ENCODE data around the gene MCEE.

The MCEE gene

GRCh38 chr2:71078624-71079023 is 51.4 kb downstream of the MCEE start:
- Histone ChIP-seq H3K56ac (ENCODE audit: low read length) (no peak overlapping the region), H3K4me2 (ENCODE audit: low read length) (no peak overlapping the region), H4K5ac (ENCODE audit: low read length) (no peak overlapping the region), H3K4me1 (ENCODE audit: control insufficient read depth, low read depth, low read length) (no peaks in the 10 kb centered on the region), H3K18ac (ENCODE audit: low read length) (no peak overlapping the region), H2AK5ac (ENCODE audit: low read length) (no peak overlapping the region), H3K4me3 (ENCODE audit: low read length) (no peak overlapping the region), H2BK15ac (replicated peaks; ENCODE audit: low read depth) (no peak overlapping the region), H3K79me2 (ENCODE audit: control insufficient read depth, insufficient read depth, low read length) (no peaks in the 10 kb centered on the region), H3K79me1 (ENCODE audit: low read length) (peaks cover 1% of the 10 kb centered on the region), H3K9ac (ENCODE audit: low read length) (no peak overlapping the region), H3K4ac (ENCODE audit: low read depth, low read length) (no peak overlapping the region), H3K27ac (ENCODE audit: low read depth, low read length) (no peak overlapping the region), H4K8ac (ENCODE audit: low read depth, low read length) (no peak overlapping the region), H2BK5ac (ENCODE audit: low read length) (no peak overlapping the region), H3K27me3 (ENCODE audit: insufficient read depth, low read length, poor library complexity) (no peaks in the 10 kb centered on the region), H2BK120ac (ENCODE audit: low read depth, low read length) (no peak overlapping the region), H3K23ac (ENCODE audit: low read length) (no peak overlapping the region), H3K36me3 (ENCODE audit: control insufficient read depth, insufficient read depth, low read length) (peaks cover 6% of the 10 kb centered on the region)
- no peak for DNase-seq
- WGBS (ENCODE audit: extremely low coverage, insufficient coverage, low lambda C conversion rate), result no CpG with 5 or more reads among the region's 3 CpGs

GRCh38 chr2:71074893-71075395 is 55.1 kb downstream of the MCEE start:
- H3K36me3 ChIP-seq (ENCODE audit: control insufficient read depth, insufficient read depth, low read length), result peaks cover 8% of the 10 kb centered on the region
- no peak overlapping the region for H3K18ac ChIP-seq (ENCODE audit: low read length)
- H3K4me2 ChIP-seq (ENCODE audit: low read length), result no peak overlapping the region
- no peak overlapping the region for H2BK120ac ChIP-seq (ENCODE audit: low read depth, low read length)
- WGBS (ENCODE audit: extremely low coverage, insufficient coverage, low lambda C conversion rate), result no CpG with 5 or more reads among the region's 2 CpGs
- H3K4me3 ChIP-seq (ENCODE audit: low read length), result no peak overlapping the region
- H3K79me2 ChIP-seq (ENCODE audit: control insufficient read depth, insufficient read depth, low read length), result peaks cover 2% of the 10 kb centered on the region
- H4K8ac ChIP-seq (ENCODE audit: low read depth, low read length), result no peak overlapping the region
- H2BK15ac ChIP-seq (replicated peaks; ENCODE audit: low read depth), result no peak overlapping the region
- H3K9ac ChIP-seq (ENCODE audit: low read length), result no peak overlapping the region
- no peak overlapping the region for H2BK5ac ChIP-seq (ENCODE audit: low read length)
- no peak overlapping the region for H3K4ac ChIP-seq (ENCODE audit: low read depth, low read length)
- H3K56ac ChIP-seq (ENCODE audit: low read length), result no peak overlapping the region
- H3K27me3 ChIP-seq (ENCODE audit: insufficient read depth, low read length, poor library complexity), result no peaks in the 10 kb centered on the region
- no peak for DNase-seq
- H3K79me1 ChIP-seq (ENCODE audit: low read length), result peaks cover 14% of the 10 kb centered on the region
- H4K5ac ChIP-seq (ENCODE audit: low read length), result no peak overlapping the region
- H3K4me1 ChIP-seq (ENCODE audit: control insufficient read depth, low read depth, low read length), result no peaks in the 10 kb centered on the region
- no peak overlapping the region for H3K27ac ChIP-seq (ENCODE audit: low read depth, low read length)
- H2AK5ac ChIP-seq (ENCODE audit: low read length), result no peak overlapping the region
- H3K23ac ChIP-seq (ENCODE audit: low read length), result no peak overlapping the region

GRCh38 chr2:71073475-71073874 is 56.6 kb downstream of the MCEE start:
- Histone ChIP-seq H3K56ac (ENCODE audit: low read length) (no peak overlapping the region), H2BK5ac (ENCODE audit: low read length) (no peak overlapping the region), H3K23ac (ENCODE audit: low read length) (no peak overlapping the region), H2BK15ac (replicated peaks; ENCODE audit: low read depth) (no peak overlapping the region), H3K4me3 (ENCODE audit: low read length) (no peak overlapping the region), H3K36me3 (ENCODE audit: control insufficient read depth, insufficient read depth, low read length) (peaks cover 6% of the 10 kb centered on the region), H3K9ac (ENCODE audit: low read length) (no peak overlapping the region), H2BK120ac (ENCODE audit: low read depth, low read length) (no peak overlapping the region), H3K79me1 (ENCODE audit: low read length) (peaks cover 21% of the 10 kb centered on the region), H4K8ac (ENCODE audit: low read depth, low read length) (no peak overlapping the region), H3K27ac (ENCODE audit: low read depth, low read length) (no peak overlapping the region), H3K4ac (ENCODE audit: low read depth, low read length) (no peak overlapping the region), H3K27me3 (ENCODE audit: insufficient read depth, low read length, poor library complexity) (no peaks in the 10 kb centered on the region), H3K4me1 (ENCODE audit: control insufficient read depth, low read depth, low read length) (no peaks in the 10 kb centered on the region), H3K18ac (ENCODE audit: low read length) (no peak overlapping the region), H2AK5ac (ENCODE audit: low read length) (no peak overlapping the region), H3K4me2 (ENCODE audit: low read length) (no peak overlapping the region), H4K5ac (ENCODE audit: low read length) (no peak overlapping the region), H3K79me2 (ENCODE audit: control insufficient read depth, insufficient read depth, low read length) (peaks cover 6% of the 10 kb centered on the region)
- WGBS (ENCODE audit: extremely low coverage, insufficient coverage, low lambda C conversion rate), result no CpG with 5 or more reads among the region's 8 CpGs
- DNase-seq, result no peak

GRCh38 chr2:71072492-71072891 is 57.5 kb downstream of the MCEE start:
- WGBS (ENCODE audit: extremely low coverage, insufficient coverage, low lambda C conversion rate), result no CpG with 5 or more reads among the region's 4 CpGs
- no peak overlapping the region for H3K4me3 ChIP-seq (ENCODE audit: low read length)
- no peak overlapping the region for H2AK5ac ChIP-seq (ENCODE audit: low read length)
- H3K27me3 ChIP-seq (ENCODE audit: insufficient read depth, low read length, poor library complexity), result no peaks in the 10 kb centered on the region
- no peak overlapping the region for H3K56ac ChIP-seq (ENCODE audit: low read length)
- no peak overlapping the region for H2BK15ac ChIP-seq (replicated peaks; ENCODE audit: low read depth)
- peaks cover 21% of the 10 kb centered on the region for H3K79me1 ChIP-seq (ENCODE audit: low read length)
- DNase-seq, result no peak
- no peak overlapping the region for H3K23ac ChIP-seq (ENCODE audit: low read length)
- no peak overlapping the region for H3K4me2 ChIP-seq (ENCODE audit: low read length)
- H4K5ac ChIP-seq (ENCODE audit: low read length), result no peak overlapping the region
- no peak overlapping the region for H2BK5ac ChIP-seq (ENCODE audit: low read length)
- no peak overlapping the region for H3K4ac ChIP-seq (ENCODE audit: low read depth, low read length)
- H3K4me1 ChIP-seq (ENCODE audit: control insufficient read depth, low read depth, low read length), result no peaks in the 10 kb centered on the region
- H3K9ac ChIP-seq (ENCODE audit: low read length), result no peak overlapping the region
- peaks cover 4% of the 10 kb centered on the region for H3K36me3 ChIP-seq (ENCODE audit: control insufficient read depth, insufficient read depth, low read length)
- no peak overlapping the region for H4K8ac ChIP-seq (ENCODE audit: low read depth, low read length)
- peaks cover 6% of the 10 kb centered on the region for H3K79me2 ChIP-seq (ENCODE audit: control insufficient read depth, insufficient read depth, low read length)
- H3K18ac ChIP-seq (ENCODE audit: low read length), result no peak overlapping the region
- no peak overlapping the region for H2BK120ac ChIP-seq (ENCODE audit: low read depth, low read length)
- no peak overlapping the region for H3K27ac ChIP-seq (ENCODE audit: low read depth, low read length)

GRCh38 chr2:71071681-71072398 is 58.2 kb downstream of the MCEE start:
- Histone ChIP-seq H3K4ac (ENCODE audit: low read depth, low read length) (no peak overlapping the region), H3K23ac (ENCODE audit: low read length) (no peak overlapping the region), H3K18ac (ENCODE audit: low read length) (no peak overlapping the region), H3K4me2 (ENCODE audit: low read length) (no peak overlapping the region), H4K8ac (ENCODE audit: low read depth, low read length) (no peak overlapping the region), H2BK5ac (ENCODE audit: low read length) (no peak overlapping the region), H3K79me2 (ENCODE audit: control insufficient read depth, insufficient read depth, low read length) (peaks cover 6% of the 10 kb centered on the region), H3K4me3 (ENCODE audit: low read length) (no peak overlapping the region), H3K4me1 (ENCODE audit: control insufficient read depth, low read depth, low read length) (no peaks in the 10 kb centered on the region), H2AK5ac (ENCODE audit: low read length) (no peak overlapping the region), H2BK120ac (ENCODE audit: low read depth, low read length) (no peak overlapping the region), H4K5ac (ENCODE audit: low read length) (no peak overlapping the region), H3K9ac (ENCODE audit: low read length) (no peak overlapping the region), H3K27ac (ENCODE audit: low read depth, low read length) (no peak overlapping the region), H2BK15ac (replicated peaks; ENCODE audit: low read depth) (no peak overlapping the region), H3K27me3 (ENCODE audit: insufficient read depth, low read length, poor library complexity) (no peaks in the 10 kb centered on the region), H3K56ac (ENCODE audit: low read length) (no peak overlapping the region), H3K36me3 (ENCODE audit: control insufficient read depth, insufficient read depth, low read length) (peaks cover 4% of the 10 kb centered on the region), H3K79me1 (ENCODE audit: low read length) (peaks cover 21% of the 10 kb centered on the region)
- no peak for DNase-seq
- WGBS (ENCODE audit: extremely low coverage, insufficient coverage, low lambda C conversion rate), result no CpG with 5 or more reads among the region's 14 CpGs
